ENCODE results near the gene ZNF530. TPM values are rescaled to one million over a fixed set of nuclear protein-coding genes. Genes with fewer than 3 reads are reported as not detected.

The ZNF530 gene
- total RNA-seq, 4 donors from 2014 or later = 0.76 to 4.1 (median 1.8) TPM

GRCh38 chr19:57559404-57560025 is 40.2 kb upstream of the ZNF530 start, which contains the start of gene ZNF550:
ZNF550 (minus strand) TSS chr19:57559863; CDS start chr19:57559682, 181 bp downstream.
- TF ChIP-seq POLR2A (IDR thresholded peaks at IDR 0.05) (no peak), CTCF (IDR thresholded peaks at IDR 0.05) (no peak)
- Histone ChIP-seq H3K36me3 (peaks cover 0 to 22% (median 0%) of the 10 kb centered on the region in 3 donors), H3K27ac (peak within 1 kb of the TSS; percentile 38 to 73 (median 54)), H3K27me3 (no peaks in the 10 kb centered on the region), H3K4me3 (peak within 1 kb of the TSS; percentile 78 to 82 (median 78)), H3K9me3 (peaks cover 0 to 25% (median 3%) of the 10 kb centered on the region in 4 donors), H3K4me1 (peaks cover 0 to 12% (median 3%) of the 10 kb centered on the region in 4 donors)
- peak; percentile 88 to 95 (median 92) for DNase-seq

GRCh38 chr19:57560049-57560491 is 39.6 kb upstream of the ZNF530 start:
- Histone ChIP-seq H3K36me3 (peaks cover 0 to 18% (median 0%) of the 10 kb centered on the region in 3 donors), H3K27me3 (no peaks in the 10 kb centered on the region), H3K4me1 (peaks cover 0 to 12% (median 3%) of the 10 kb centered on the region in 4 donors), H3K27ac (peak overlapping the region in 2 of 4 donors; percentile 38 to 73), H3K9me3 (peaks cover 0 to 28% (median 4%) of the 10 kb centered on the region in 4 donors), H3K4me3 (peak overlapping the region; percentile 78 to 82 (median 78))
- TF ChIP-seq CTCF (IDR thresholded peaks at IDR 0.05) = no peak
- DNase-seq = no peak

DNA sequence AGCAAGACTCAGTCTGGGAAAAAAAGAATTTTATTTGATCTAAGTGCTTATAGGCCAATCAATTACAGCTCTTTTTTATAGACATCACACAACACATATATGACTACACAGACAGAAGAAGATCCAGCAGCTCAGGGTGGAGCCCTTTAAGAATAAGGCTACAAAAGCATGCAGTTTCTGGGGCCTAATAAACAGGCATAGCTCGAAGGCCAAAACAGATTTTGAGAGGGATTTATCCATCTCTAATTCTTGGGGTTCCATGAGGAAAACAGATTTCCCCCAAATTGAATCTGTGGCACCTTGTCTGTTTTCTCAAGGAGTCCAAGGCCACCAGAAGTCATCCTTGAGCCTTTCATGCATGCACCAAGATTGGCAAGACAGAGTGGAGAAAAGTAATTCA is 36.1 kb upstream of the ZNF530 start:
- H3K9me3 ChIP-seq = peaks cover 0 to 57% (median 16%) of the 10 kb centered on the region in 4 donors
- no peak for TF ChIP-seq CTCF (IDR thresholded peaks at IDR 0.05)
- TF ChIP-seq POLR2A (IDR thresholded peaks at IDR 0.05) = no peak
- peaks cover 0 to 5% (median 3%) of the 10 kb centered on the region in 4 donors for H3K4me1 ChIP-seq
- no peak overlapping the region for H3K4me3 ChIP-seq
- H3K27me3 ChIP-seq = no peaks in the 10 kb centered on the region
- no peaks in the 10 kb centered on the region for H3K36me3 ChIP-seq
- no peak for DNase-seq
- H3K27ac ChIP-seq = no peak overlapping the region

- Histone ChIP-seq H3K4me1 (no peaks in the 10 kb centered on the region), H3K4me3 (no peak overlapping the region), H3K9me3 (peaks cover 0 to 78% (median 24%) of the 10 kb centered on the region in 4 donors), H3K27me3 (no peaks in the 10 kb centered on the region), H3K27ac (no peak overlapping the region), H3K36me3 (no peaks in the 10 kb centered on the region)
- no peak for TF ChIP-seq CTCF (IDR thresholded peaks at IDR 0.05)
- TF ChIP-seq POLR2A (IDR thresholded peaks at IDR 0.05) = no peak
- no peak for DNase-seq
These were observed 33.1 kb upstream of the ZNF530 start for GRCh38 chr19:57566396-57567265.

DNA sequence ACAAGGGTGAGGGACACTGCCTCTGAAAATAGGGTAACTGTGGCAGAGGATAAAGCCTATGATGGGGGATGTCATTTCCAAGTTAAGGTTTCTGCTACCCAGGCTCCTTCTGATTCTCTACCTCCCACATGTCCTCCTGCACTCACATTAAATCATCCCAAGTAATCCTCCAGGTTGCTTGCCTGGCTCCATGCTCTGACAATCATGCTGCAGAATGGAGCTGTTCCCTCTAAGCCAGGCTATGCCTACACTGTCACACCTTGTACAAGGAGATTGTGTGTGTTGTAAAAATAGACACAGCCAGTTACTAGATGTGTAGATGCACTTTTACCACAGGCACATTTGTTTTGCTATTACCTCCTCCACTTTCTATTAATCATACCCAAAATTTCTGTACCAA is 29.0 kb upstream of the ZNF530 start:
- no peak for DNase-seq
- Histone ChIP-seq H3K4me3 (no peak overlapping the region), H3K9me3 (peaks cover 0 to 95% (median 35%) of the 10 kb centered on the region in 4 donors), H3K4me1 (no peaks in the 10 kb centered on the region), H3K27me3 (no peaks in the 10 kb centered on the region), H3K36me3 (peaks cover 0 to 37% (median 0%) of the 10 kb centered on the region in 3 donors), H3K27ac (no peak overlapping the region)
- TF ChIP-seq CTCF (IDR thresholded peaks at IDR 0.05) (no peak), POLR2A (IDR thresholded peaks at IDR 0.05) (no peak)
